ENCODE measurements around the gene CPLX1. TPM values are rescaled to one million over a fixed set of nuclear protein-coding genes. Genes with fewer than 3 reads are reported as not detected.
"Not testable (repeated sequence)": the region's sequence is repeated elsewhere in the genome, so short reads cannot be mapped to it uniquely, and the experiment has no call there.

The CPLX1 gene
- total RNA-seq, 2 experiments from 2014 or later: 1.5 TPM

DNA sequence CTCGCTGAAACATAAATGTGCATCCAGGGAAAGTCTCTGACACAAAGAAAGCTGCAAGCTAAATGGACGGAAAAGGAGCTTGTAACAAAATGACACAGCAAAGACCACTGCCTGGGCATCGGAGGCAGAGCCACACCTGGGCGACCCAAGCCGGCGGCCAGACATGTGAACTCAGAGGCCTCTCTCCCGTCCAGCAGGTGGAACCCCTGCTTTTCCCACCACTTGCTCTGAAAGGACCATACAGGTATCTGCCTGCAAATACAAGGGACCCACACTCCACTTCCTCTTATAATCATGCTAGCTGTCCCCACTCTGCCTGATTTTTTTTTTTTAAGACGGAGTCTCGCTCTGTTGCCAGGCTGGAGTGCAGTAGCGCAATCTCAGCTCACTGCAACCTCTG lies 12.0 kb downstream of the CPLX1 start:
- H3K27ac Mint-ChIP-seq: no peak overlapping the region
- Histone ChIP-seq H3K27ac (ENCODE audit: low read depth in 1 of 2, low read length in 2 of 2) (no peak overlapping the region), H3K9me3 (ENCODE audit: control insufficient read depth in 1 of 2, insufficient read depth in 1 of 2, low read length in 2 of 2) (peaks cover 0 to 8% of the 10 kb centered on the region in 2 experiments), H3K36me3 (ENCODE audit: insufficient read depth, low read length) (no peaks in the 10 kb centered on the region), H3K4me1 (ENCODE audit: insufficient read depth, low read length) (no peaks in the 10 kb centered on the region), H3K27me3 (ENCODE audit: control insufficient read depth in 1 of 2, insufficient read depth in 2 of 2, low read length in 2 of 2) (peaks cover 10 to 15% of the 10 kb centered on the region in 2 experiments), H3K4me3 (ENCODE audit: low read length) (no peak overlapping the region)
- H3K27me3 Mint-ChIP-seq: peaks cover 58% of the 10 kb centered on the region
- DNase-seq: no peak
- TF ChIP-seq, protein P1, sequence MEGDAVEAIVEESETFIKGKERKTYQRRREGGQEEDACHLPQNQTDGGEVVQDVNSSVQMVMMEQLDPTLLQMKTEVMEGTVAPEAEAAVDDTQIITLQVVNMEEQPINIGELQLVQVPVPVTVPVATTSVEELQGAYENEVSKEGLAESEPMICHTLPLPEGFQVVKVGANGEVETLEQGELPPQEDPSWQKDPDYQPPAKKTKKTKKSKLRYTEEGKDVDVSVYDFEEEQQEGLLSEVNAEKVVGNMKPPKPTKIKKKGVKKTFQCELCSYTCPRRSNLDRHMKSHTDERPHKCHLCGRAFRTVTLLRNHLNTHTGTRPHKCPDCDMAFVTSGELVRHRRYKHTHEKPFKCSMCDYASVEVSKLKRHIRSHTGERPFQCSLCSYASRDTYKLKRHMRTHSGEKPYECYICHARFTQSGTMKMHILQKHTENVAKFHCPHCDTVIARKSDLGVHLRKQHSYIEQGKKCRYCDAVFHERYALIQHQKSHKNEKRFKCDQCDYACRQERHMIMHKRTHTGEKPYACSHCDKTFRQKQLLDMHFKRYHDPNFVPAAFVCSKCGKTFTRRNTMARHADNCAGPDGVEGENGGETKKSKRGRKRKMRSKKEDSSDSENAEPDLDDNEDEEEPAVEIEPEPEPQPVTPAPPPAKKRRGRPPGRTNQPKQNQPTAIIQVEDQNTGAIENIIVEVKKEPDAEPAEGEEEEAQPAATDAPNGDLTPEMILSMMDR (IDR thresholded peaks at IDR 0.05): no peak
- no peak overlapping the region for H3K4me3 Mint-ChIP-seq
- ATAC-seq (ENCODE audit: poor library complexity): no peak
- no peaks in the 10 kb centered on the region for H3K9me3 Mint-ChIP-seq
- intact Hi-C loops (cut with DNase I, micrococcal nuclease): no loop called here
- POLR2A ChIA-PET: no interaction called here
- CTCF ChIA-PET: no interaction called here
- no peaks in the 10 kb centered on the region for H3K4me1 Mint-ChIP-seq (ENCODE audit: low read depth)
- H3K36me3 Mint-ChIP-seq (ENCODE audit: low read depth): no peaks in the 10 kb centered on the region

DNA sequence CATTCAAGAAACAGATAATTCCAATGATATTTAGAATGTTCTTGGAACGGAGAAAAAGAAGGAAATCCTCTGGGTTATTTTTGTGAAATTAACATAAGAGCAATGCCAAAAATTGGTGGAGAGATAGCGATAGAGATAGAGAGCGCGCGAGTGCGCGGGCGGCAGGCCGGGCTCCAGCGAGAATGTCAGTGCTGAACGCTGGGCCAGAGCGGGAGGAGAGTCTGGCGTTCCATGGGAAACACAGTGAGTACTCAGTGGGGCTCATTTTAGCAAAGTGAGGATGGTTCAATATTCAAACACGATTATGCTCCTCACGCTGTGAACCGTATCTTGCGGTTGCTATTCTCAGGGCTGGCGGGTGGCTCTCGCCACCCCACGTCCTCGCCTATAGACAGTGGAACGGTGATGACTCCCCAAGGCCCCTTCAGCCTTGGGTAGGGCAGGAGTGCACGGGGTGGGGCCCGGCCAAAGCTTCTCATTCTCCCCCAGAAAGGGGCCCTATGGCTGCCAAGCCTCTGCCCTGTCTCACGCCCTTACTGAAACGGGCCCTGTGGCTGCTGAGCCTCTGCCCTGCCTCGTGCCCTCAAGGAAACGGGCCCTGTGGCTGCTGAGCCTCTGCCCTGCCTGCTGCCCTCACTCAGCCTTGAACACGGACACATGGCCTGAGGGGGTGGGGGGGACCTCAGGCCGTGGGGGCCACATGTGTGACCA lies 16.9 kb downstream of the CPLX1 start:
- TF ChIP-seq, protein P1 (IDR thresholded peaks at IDR 0.05): no peak
- Histone ChIP-seq H3K4me1 (ENCODE audit: insufficient read depth, low read length) (peaks cover 3% of the 10 kb centered on the region), H3K27me3 (ENCODE audit: control insufficient read depth in 1 of 2, insufficient read depth in 2 of 2, low read length in 2 of 2) (peaks cover 6 to 14% of the 10 kb centered on the region in 2 experiments), H3K27ac (ENCODE audit: low read depth in 1 of 2, low read length in 2 of 2) (no peak overlapping the region), H3K36me3 (ENCODE audit: insufficient read depth, low read length) (no peaks in the 10 kb centered on the region), H3K4me3 (ENCODE audit: low read length) (no peak overlapping the region), H3K9me3 (ENCODE audit: control insufficient read depth in 1 of 2, insufficient read depth in 1 of 2, low read length in 2 of 2) (peaks cover 0 to 7% of the 10 kb centered on the region in 2 experiments)
- Mint-ChIP-seq H3K4me3 (no peak overlapping the region), H3K27ac (no peak overlapping the region), H3K9me3 (no peaks in the 10 kb centered on the region), H3K36me3 (ENCODE audit: low read depth) (no peaks in the 10 kb centered on the region), H3K4me1 (ENCODE audit: low read depth) (no peaks in the 10 kb centered on the region), H3K27me3 (peaks cover 40% of the 10 kb centered on the region)
- ChIA-PET POLR2A (no interaction called here), CTCF (no interaction called here)
- ATAC-seq (ENCODE audit: poor library complexity) (no peak), DNase-seq (no peak)
- intact Hi-C loops (cut with DNase I, micrococcal nuclease): no loop called here

DNA sequence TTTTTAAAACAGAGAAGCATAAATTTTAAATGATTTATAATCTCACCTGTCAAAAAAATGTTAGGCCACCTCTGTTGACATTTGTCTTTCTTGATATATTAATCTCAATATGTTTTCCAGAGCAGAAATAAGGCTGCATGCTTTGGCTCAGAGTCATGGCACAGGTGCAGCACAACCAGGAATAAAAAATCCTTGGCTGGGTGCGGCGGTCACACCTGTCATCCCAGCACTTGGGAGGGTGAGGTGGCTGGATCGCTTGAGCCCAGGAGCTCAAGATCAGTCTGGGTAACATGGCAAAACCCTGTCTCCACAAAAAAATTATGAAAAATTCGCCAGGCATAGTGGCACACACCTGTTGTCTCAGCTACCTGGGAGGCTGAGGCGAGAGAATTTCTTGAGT lies 18.1 kb downstream of the CPLX1 start:
- CTCF ChIA-PET: no interaction called here
- Mint-ChIP-seq H3K4me1 (ENCODE audit: low read depth) (no peaks in the 10 kb centered on the region), H3K36me3 (ENCODE audit: low read depth) (no peaks in the 10 kb centered on the region), H3K4me3 (no peak overlapping the region), H3K27me3 (peaks cover 35% of the 10 kb centered on the region), H3K9me3 (no peaks in the 10 kb centered on the region), H3K27ac (no peak overlapping the region)
- Histone ChIP-seq H3K27me3 (ENCODE audit: control insufficient read depth in 1 of 2, insufficient read depth in 2 of 2, low read length in 2 of 2) (peaks cover 0 to 12% of the 10 kb centered on the region in 2 experiments), H3K36me3 (ENCODE audit: insufficient read depth, low read length) (no peaks in the 10 kb centered on the region), H3K4me1 (ENCODE audit: insufficient read depth, low read length) (peaks cover 3% of the 10 kb centered on the region), H3K9me3 (ENCODE audit: control insufficient read depth in 1 of 2, insufficient read depth in 1 of 2, low read length in 2 of 2) (peaks cover 0 to 7% of the 10 kb centered on the region in 2 experiments), H3K27ac (ENCODE audit: low read depth in 1 of 2, low read length in 2 of 2) (no peak overlapping the region), H3K4me3 (ENCODE audit: low read length) (no peak overlapping the region)
- TF ChIP-seq, protein P1 (IDR thresholded peaks at IDR 0.05): no peak
- intact Hi-C loops (cut with DNase I, micrococcal nuclease): no loop called here
- POLR2A ChIA-PET: no interaction called here
- ATAC-seq (ENCODE audit: poor library complexity): no peak
- no peak for DNase-seq

DNA sequence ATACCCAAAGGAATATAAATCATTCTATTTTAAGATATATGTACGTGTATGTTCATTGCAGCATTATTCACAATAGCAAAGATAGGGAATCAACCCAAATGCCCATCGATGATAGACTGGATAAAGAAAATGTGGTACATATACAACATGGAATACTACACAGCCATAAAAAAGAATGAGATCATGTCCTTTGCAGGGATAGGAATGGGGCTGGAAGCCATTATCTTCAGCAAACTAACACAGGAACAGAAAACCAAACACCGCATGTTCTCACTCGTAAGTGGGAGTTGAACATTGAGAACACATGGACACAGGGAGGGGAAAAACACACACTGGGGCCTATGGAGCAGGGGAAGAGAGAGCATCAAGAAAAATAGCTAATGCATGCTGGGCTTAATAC lies 18.9 kb downstream of the CPLX1 start:
- H3K27ac Mint-ChIP-seq; H3K4me1 Mint-ChIP-seq (ENCODE audit: low read depth); H3K36me3 ChIP-seq (ENCODE audit: insufficient read depth, low read length); CTCF ChIA-PET; POLR2A ChIA-PET; H3K4me3 ChIP-seq (ENCODE audit: low read length); intact Hi-C loops (cut with DNase I, micrococcal nuclease); H3K9me3 ChIP-seq (ENCODE audit: control insufficient read depth in 1 of 2, insufficient read depth in 1 of 2, low read length in 2 of 2); H3K4me3 Mint-ChIP-seq; H3K9me3 Mint-ChIP-seq; H3K27ac ChIP-seq (ENCODE audit: low read depth in 1 of 2, low read length in 2 of 2); DNase-seq; ATAC-seq (ENCODE audit: poor library complexity); H3K36me3 Mint-ChIP-seq (ENCODE audit: low read depth); H3K4me1 ChIP-seq (ENCODE audit: insufficient read depth, low read length): not testable (repeated sequence)
- H3K27me3 Mint-ChIP-seq: peaks cover 32% of the 10 kb centered on the region
- H3K27me3 ChIP-seq (ENCODE audit: control insufficient read depth in 1 of 2, insufficient read depth in 2 of 2, low read length in 2 of 2): peaks cover 0 to 12% of the 10 kb centered on the region in 2 experiments

Data from CD4-positive, alpha-beta T cell (primary cell).